Upper lobe of left lung (tissue), 4 donors: ENCODE measurements around the gene CDIPT.

Experiments used
- POLR2AphosphoS5 ChIP-seq, 2 donors: sonication (generic); formaldehyde crosslinking; IDR thresholded peaks; one replicate each; pipeline ENCODE4 v1.5.1; 2017; ENCODE audit warnings: antibody characterized with exemption in 2 of 2
- TF ChIP-seq, protein P1 (sequence below), 6 experiments: fragments of 450-650 bp in 4 of 6; fragments of 200-600 bp in 2 of 6; sonication (generic) in 2 of 6; IDR thresholded peaks; one replicate each; pipeline ENCODE4 v1.5.1; 2016 to 2019; ENCODE audit warnings: antibody characterized with exemption in 6 of 6

DNA sequence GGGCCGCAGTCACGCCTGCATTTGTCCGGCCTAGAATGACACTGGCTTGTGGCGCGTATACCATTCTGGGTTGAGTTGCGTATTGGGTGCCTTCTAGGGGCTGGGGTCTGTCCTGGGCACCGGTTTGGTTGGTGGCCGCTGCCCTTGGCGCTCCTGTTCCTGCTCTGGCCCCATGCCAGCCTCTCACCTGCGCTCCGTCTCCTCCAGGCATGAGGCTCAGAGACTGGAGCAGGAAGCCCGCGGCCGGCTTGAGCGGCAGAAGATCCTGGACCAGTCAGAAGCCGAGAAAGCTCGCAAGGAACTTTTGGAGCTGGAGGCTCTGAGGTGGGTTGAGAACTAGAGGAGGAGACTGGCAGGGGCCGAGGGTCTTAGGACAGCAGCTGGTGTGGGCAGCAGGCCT, 17.4 kb downstream of the CDIPT start:
- TF ChIP-seq, protein P1, sequence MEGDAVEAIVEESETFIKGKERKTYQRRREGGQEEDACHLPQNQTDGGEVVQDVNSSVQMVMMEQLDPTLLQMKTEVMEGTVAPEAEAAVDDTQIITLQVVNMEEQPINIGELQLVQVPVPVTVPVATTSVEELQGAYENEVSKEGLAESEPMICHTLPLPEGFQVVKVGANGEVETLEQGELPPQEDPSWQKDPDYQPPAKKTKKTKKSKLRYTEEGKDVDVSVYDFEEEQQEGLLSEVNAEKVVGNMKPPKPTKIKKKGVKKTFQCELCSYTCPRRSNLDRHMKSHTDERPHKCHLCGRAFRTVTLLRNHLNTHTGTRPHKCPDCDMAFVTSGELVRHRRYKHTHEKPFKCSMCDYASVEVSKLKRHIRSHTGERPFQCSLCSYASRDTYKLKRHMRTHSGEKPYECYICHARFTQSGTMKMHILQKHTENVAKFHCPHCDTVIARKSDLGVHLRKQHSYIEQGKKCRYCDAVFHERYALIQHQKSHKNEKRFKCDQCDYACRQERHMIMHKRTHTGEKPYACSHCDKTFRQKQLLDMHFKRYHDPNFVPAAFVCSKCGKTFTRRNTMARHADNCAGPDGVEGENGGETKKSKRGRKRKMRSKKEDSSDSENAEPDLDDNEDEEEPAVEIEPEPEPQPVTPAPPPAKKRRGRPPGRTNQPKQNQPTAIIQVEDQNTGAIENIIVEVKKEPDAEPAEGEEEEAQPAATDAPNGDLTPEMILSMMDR (IDR thresholded peaks at IDR 0.05), result no peak
- no peak for TF ChIP-seq POLR2AphosphoS5 (IDR thresholded peaks at IDR 0.05)
